Fibroblast of the conjunctiva (primary cell): ENCODE measurements around the gene APBA2.

ENCODE experiments used
- DNase-seq: peaks from one replicate; pipeline ENCODE4 v3.0.0-alpha.2; 2010; ENCODE audit warnings: low read depth

Gene APBA2

DNA sequence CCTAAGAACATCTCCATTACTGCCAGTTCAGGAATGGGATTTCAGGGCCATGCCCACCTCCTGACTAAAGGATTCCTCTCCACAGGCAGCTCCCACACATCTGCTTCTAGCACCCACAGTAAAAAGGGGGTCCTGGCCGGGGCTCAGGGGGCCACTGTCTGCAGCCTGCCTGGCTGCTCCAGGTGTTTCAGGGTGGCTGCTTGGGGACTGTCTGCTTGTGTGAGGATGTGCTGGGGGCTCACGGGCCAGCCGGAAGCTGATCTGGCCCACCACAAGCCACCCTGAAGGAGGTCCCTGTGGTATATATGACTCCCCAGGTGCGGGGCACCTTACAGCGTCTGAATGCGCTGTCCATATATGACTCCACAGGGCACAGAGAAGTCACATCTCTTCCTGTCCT lies 248.5 kb downstream of the APBA2 start:
- no peak for DNase-seq

DNA sequence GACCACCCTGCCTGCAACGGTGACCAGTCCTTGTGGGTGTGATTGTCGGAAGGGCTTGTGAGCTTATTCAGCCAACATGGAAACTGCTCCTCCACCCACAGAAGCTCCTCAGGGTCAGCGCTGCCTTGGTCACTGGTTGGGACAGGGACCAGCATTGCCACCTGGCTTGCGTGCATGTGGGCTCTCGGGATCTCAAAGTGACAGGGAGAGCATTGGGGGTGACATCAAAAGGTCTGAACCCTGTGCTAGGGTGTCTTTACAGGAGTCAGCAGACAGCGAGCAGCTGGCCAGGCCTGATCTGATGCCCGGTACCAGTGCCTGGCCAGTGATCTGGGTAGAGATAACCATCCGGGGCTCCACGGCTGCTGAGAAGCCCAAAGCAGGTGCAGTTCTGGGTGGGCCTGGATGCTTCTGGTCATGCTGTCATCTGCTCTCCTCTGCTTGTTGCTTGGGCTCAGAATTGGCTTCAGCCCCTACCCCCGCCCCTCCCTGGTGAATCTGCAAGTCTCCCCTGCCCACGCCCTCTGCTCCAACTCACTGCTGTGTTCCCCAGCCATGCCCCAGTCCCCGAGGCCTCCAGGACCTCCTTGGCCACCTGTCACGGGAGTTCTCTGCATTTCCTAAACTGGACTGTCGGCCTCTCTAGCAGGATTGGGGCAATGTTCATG lies 249.0 kb downstream of the APBA2 start:
- DNase-seq: no peak

DNA sequence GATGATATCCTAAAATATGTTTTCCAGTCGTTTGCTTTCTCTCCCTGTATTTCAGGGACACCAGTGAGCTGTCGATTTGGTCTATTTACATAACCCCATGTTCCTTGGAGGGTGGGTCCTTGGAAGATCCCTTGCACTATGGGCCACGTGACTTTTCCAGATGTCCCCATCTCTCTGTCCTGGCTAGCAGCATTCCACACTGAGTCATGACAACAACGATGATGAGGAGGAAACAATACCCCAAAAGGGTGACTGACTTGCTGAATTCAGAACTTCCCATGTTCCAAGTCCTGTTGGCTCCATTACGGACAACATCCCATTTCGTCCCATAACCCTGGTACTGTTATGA lies 249.5 kb downstream of the APBA2 start:
- no peak for DNase-seq

DNA sequence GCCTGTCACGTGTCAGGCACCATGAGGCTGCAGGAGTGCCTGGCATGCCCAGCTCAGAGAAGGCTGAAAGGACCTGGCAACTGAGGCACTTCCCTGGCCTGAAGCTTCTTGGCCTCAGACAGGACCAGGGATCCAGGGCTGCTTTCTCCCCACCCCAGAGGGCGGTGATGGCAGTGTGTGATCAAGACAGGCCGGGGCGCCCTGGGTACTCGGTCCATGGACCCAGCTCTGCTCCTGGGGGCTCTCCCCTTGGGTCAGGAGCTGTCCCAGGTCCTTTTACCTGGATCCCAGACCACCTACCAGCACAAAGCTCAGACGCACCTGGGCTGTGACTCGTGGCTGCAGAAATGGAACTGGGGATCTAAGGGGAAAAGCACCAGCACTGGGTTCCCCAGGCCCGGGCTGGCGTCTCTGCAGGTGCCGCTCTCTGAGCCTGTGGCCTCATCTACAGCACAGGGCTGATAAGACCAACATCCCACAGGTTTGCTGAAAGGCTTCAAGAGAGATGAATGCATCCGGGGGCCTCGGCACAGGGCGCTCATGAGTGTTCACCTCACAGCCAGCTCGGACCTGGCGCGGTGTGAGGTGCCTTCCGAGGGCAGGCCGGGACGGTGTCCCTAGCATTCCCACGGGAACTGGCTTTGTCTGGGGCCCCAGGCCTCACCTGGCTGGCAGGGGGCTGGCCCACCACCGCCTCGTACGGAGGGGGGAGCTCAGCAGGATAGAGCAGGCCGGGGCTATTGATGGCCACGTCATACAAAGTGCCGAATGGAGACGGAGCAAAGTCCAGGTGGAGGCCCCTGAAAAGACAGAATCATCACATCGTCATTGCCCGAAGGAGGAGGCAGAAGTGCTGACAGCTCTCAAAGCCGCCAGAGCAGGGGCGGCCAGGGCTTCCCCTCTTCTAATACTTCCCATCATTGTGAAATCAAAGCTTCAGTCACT lies 250.2 kb downstream of the APBA2 start:
- DNase-seq: no peak

DNA sequence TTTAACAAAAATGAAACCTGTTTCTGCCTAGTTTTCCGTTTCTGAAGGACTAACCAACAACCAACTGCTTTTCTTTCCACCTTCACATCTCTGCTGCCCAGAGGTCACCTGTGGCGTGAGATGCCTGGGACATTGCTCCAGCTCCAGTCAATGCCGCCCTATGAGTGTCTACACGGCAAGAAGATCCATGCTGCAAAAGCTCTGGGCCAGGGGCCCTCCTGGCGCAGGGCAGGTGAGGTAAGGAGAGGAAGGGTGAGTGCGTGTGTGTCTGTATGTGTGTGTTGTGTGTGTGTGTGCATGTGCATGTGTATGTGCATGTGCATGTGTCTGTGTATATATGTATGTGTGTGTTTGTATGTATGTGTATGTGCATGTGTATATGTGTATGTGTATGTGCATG lies 252.5 kb downstream of the APBA2 start:
- no peak for DNase-seq

DNA sequence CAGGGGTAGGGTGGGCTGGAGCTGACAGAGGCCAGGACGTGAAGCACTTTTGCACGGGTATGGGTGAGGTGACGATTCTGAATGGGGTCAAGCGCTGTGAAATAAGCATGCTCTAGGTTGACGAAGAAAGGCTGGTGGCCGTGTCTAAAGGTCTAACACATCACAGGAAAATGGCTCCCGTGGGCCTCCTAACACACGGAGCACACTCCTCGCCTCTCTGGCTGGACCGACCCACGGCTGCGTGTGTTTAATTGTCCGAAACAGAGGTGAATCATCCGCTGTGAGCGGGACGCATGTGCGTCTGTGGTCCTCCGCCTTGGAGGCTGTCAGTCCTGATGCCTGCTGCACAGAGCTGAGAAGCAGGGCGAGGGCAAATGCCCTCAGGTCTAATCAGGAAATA lies 253.3 kb downstream of the APBA2 start:
- no peak for DNase-seq

DNA sequence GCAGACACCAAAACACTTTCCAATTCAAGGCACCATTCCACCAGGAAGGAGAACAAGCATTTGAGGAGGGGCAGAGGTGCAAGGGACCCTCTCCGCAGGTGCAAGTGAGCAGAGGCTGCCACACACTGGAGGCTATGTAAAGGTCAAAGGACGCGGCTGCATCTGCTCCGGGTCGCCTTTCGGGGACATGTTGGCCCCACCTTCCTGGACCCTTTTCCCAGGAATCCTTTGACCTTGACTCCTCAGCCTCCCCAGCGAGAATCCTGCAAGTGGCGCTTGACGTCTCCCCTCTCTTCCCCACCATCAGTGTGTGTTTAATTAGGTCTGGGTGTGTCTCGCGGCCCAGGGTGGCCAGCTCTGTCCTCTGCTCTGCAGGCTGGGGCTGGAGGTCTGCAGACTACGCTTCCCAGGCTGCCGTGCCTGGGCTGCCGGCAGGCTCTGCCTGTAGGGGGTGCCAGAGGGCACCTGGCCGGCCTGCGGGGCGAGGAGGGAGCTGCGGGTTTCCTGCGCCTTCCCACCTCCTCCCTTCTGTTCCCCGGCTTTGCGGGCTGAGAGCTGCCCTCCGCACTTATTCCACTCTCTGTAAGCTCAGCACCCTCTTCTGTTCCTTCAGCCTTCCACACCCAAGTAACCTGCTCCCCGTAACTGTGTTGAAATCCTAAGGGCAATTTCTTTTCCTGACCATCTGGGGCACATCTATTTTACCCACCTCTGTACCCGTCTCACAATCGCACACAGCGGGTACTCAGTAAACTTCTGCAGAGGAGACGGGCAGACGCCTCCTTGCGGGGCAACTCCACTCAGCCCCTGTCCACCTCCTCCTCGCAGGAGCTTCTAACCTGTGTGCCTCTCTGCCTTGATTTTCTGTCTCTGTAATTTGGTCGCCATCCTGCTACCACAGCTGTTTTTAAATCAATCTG lies 254.0 kb downstream of the APBA2 start:
- DNase-seq: no peak

DNA sequence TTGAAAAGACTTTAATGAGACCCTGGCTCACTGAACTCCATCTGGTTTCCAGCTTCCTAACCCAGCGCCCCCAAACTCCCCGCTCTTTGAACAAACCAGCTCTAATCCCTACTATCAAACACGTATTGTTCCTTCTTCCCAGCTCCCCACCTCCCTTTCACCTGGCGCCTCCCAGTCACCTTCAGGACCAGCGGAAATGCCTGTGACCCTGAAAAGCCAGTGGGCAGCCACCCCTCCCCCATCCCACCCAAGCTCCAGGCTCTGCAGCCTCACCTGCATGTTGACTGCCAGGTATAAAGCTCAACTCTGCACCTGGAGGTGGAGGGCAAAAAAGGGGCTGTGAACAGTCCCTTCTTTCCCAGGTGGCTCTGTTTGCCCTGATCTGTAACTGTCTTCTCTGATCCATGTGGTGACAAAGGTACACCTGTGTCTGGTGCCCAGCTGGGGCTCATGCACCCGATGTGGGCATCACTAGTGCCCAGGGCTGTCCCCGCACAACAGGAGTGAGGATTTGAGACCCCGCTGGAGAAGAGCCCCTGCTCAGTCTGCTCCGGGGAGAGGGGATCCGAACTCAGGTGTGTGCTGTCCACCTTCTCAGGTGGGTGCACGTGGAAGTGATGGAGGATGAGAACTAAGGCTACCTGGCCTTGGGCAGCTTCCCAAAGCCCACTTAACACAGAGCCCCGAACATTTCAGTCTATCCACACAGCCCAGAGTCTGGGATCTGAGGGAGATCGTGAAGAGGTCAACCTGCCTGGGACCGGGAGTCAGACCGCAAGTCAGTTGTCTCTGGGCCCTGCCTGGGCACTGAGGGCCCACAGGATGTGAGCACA lies 254.9 kb downstream of the APBA2 start:
- no peak for DNase-seq

DNA sequence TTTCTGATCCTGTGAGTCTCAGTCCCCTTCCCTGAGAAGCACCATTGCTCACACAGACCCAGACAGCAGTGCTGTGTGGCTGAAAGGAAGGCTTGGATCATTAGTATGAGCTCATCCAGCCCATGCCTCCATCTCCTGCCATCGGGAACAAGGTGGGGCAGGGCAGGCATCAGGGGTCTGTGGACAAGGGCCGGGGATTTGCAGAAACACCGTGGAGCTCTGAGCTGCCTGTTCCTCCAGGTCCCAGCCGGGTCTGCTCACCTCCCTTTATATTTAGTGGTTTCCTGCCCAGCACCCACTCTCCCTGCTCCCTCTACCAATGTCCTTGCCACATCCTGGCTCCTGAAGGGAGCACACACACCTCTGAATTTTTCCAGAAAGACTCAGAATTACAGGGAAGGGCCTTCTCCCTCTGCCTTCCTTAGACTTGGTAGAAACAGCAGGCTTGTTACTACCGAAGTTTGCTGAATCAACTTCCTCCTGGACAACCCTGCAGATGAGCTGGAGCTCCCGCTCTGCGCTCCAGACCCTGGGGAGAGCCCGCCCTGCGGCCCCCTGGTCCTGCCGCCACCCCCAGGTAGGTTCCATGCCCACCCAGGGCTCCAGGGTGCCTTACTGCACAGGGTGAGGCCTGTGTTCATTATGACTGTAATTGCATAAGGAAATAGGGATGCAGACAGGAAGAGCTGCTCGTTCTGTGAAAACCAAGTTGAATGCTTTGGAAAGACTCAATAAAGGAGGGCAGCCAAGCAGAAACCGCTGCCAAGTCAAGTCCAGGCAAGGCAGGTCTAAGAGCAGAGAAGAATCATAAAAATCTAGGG lies 255.7 kb downstream of the APBA2 start:
- DNase-seq: no peak

DNA sequence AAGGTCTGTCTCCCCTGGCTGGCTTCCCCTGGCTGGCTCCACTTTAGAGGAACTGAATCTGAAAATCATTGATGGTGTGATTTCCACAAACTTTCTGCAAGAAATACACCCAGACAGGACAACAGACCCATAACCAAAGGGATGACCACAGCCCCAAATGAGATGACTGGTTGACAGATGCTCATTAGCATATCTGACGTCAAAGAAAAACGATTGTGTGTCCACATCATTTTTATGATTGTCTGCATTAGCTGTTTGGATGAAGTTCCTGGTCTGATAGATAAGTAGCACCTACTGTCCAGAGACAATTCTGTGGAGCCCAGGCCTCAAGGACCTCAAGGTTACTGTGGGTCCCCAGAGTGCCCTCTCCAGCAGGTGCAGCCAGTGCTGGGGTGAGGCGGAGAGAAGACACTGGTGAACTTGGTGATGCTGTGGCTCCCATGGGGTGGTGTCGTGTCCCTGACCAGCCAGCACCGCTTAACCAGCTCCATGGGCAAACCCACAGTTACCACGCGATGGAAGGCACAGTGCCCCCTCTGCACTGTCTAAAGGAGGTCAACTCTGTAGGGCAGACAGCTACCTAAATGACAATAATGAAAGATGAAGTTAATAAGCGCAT lies 256.5 kb downstream of the APBA2 start:
- DNase-seq: no peak

DNA sequence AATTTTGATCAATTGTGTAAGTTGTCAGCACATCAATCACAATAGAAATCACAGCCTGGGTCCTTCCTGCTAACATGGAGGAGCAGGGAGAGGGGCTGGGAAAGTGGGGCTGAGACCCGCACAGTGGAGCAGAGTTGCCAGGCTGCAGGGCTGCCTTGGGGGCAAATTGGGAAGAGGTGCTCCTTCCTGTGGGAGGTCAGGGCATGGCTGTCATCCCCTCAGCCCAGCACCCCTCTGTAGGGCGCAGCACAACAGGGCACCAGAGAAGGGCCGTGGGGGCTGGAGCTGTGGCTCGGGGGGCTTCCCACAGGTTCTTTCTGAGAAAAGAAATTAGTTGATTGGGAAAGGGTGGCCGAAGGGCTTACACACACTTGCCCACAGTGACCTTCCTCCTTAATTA lies 257.5 kb downstream of the APBA2 start:
- DNase-seq: no peak

DNA sequence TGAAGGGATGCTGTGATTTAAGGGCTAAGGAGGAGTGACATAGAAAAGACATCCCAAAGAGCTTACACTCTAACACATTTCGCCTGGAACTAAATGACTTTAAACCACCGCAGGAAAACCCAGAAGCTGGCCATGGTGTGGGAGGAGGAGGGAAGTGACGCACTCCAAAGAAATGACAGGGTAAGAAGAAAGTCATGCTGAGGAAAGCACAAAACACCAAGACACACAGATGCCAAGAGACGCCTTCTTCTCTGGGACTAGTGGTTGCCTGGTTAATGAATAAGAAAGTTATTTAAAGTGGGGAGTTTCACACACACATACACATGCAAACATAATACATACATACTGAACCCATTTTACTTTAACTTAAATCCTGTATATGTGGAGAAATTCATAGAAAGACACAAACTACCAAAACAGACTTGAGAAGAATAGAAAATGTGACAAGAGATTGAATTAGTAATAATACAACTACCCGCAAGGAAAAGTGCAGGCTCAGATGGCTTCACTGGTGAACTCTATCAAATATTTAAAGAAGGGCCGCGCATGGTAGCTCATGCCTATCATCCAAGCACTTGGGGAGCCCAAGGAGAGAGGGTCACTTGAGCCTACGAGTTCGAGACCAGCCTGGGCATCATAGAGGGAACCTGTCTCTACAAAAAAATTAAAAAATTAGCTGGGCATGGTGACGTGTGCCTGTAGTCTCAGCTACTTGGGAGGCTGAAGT lies 258.3 kb downstream of the APBA2 start:
- no peak for DNase-seq

DNA sequence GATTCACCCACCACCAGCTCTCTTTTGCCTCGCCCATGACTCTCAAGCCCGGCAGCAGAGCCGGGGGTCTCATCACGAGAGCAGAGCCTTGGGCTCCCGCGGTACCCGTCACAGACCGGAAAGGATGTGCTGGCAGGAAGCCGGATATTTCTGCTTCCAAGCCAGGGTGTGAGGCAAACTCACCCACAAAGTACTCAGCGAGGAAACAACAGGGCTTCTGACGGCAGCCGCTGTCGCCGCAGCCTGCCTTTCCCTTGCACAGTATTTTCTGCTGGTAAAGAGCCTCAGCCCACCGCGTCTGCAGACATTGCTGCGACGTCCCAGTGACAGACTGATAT lies 263.9 kb downstream of the APBA2 start:
- no peak for DNase-seq

DNA sequence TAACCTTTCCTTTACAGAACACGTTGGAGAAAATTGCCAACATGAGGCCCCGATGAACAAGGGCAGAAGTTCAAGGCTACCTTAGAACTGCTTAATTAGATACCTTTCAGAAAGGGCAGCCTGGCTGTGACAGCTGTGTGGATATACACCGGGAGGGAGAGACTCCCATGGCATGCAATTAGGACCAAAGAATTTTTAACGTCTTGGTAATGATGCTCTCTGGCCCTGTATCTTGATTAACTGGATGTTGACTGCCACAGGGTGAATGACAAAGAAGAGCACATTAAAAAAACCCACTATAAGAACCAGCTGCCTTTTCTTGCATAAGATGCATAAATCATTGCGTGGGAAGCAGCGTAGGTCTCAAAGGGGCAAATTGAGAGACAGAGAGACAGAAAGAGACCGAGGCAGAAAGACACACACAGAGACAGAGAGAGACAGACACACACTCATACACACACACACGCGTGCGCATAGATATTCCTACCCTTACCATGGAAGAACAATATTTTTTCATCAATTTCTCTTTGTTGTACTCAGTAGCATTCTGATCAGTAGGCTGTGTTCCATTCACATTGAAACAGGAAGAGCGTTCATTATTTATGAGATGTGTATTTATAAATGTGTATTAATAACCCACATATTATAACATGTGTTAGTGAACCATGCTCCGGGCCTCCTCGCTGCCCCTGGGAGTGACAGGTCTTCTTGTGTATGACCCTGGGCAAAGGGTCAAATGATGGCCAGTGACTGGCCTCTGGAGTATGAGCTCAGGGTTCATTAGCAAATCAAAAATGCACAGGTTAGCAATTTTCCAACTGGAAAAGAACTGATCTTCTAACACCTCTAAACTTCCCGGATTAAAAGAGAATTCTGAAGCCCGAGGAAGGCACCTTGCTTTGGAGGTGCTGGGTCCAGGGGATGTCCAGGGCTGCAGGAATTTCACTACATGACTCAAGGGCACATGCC lies 265.0 kb downstream of the APBA2 start:
- DNase-seq: no peak

DNA sequence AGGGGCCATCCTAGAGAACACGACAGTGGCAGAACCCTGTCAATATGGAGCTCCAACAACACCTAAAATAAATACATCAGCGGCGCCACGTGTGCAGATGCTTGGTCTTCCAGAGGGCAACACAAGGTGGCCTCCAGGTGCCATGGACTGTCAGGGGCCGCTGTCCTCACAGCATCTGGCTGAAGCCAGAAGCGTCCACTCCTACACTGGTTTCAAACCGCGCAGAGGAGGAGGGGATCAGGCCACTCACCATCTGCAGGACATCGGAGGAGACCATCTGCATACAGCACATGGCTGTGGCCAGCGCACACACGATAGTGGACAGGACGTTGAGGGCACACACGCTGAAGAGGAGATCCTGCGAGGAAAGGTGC lies 265.7 kb downstream of the APBA2 start:
- no peak for DNase-seq

DNA sequence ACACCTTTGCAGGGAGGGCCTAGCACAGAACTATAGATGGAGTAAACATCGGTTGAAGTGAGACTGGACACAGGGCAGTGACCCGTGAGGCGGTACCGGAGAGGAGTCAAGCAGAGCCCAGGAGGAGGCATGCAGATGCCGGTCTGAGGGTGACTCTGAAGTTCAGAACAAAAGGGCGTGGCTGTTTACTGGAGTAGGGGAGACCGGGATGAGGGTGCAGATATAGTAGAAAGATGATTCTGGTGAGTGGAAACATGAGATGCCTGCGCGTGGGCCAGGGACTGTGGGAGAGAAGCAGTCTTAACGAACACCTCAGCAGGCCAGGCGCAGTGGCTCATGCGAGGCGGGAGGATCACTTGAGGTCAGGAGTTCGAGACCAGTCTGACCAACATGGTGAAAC lies 270.7 kb downstream of the APBA2 start:
- no peak for DNase-seq

DNA sequence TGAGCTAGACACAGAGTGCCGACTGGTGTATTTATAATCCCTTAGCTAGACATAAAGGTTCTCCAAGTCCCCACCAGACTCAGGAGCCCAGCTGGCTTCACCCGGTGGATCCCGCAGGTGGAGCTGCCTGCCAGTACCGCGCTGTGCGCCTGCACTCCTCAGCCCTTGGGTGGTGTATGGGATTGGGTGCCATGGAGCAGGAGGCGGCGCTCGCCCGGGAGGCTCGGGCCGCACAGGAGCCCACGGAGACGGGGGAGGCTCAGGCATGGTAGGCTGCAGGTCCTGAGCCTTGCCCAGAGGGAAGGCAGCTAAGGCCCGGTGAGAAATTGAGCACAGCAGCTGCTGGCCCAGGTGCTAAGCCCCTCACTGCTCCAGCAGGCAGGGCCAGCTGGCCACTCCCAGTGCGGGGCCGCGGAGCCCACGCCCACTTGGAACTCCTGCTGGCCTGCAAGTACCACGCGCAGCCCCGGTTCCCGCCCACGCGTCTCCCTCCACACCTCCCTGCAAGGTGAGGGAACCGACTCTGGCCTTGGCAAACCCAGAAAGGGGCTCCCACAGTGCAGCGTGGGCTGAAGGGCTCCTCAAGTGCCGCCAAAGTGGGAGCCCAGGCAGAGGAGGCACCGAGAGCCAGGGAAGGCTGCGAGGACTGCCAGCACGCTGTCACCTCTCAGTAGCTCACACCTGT lies 274.1 kb downstream of the APBA2 start:
- no peak for DNase-seq

DNA sequence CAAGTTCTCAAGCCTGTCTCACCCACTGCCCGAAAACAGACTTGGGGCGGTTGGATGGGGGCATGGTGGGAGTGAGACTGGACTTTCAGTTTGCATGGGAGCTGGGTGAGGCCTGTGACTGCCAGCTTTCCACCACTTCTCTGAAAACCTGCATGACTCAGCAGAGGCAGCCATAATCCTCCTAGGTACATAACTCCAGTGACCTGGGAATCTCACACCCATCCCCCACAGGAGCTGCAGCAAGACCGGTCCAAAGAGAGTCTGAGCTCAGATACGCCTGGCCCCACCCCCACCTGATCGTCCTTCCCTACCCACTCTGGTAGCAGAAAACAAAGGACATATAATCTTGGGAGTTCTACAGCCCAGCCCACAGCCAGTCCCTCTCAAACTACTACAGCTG lies 276.6 kb downstream of the APBA2 start:
- no peak for DNase-seq
